H1 (cell line): ENCODE data around the gene PPP1CC.

Source experiments
- CEBPB ChIP-seq: IDR thresholded peaks from 2 replicates; pipeline ENCODE4 v1.6.1; 2012; ENCODE audit warnings: low read depth, low read length
- CREB1 ChIP-seq: IDR thresholded peaks from 2 replicates; pipeline ENCODE4 v1.6.1; 2012; ENCODE audit warnings: inconsistent platforms
- CTCF ChIP-seq, 3 experiments: IDR thresholded peaks; 1 replicate in 2 of 3; 2 replicates in 1 of 3; pipeline versions ENCODE4 v1.5.1 to v1.6.1; 2011; ENCODE audit warnings: low read length in 3 of 3, mild to moderate bottlenecking in 3 of 3, inconsistent platforms in 2 of 3, low read depth in 1 of 3, moderate library complexity in 1 of 3; ENCODE audit not compliant: insufficient read depth in 1 of 3; ENCODE audit errors: control extremely low read depth in 1 of 3
- EP300 ChIP-seq, 2 experiments: IDR thresholded peaks; 1 replicate in 1 of 2; 2 replicates in 1 of 2; pipeline ENCODE4 v1.6.1; 2011 to 2012; ENCODE audit warnings: low read depth in 2 of 2, low read length in 2 of 2, mild to moderate bottlenecking in 2 of 2, borderline replicate concordance in 1 of 2, inconsistent platforms in 1 of 2, moderate library complexity in 1 of 2
- EZH2 ChIP-seq: fragments of 200-600 bp; sonication (generic); IDR thresholded peaks from 2 replicates; pipeline ENCODE4 v1.7.1; 2012; ENCODE audit warnings: low read depth, mild to moderate bottlenecking, moderate library complexity, low read length, inconsistent platforms; ENCODE audit not compliant: severe bottlenecking
- POLR2A ChIP-seq, 2 experiments: IDR thresholded peaks; 1 replicate in 1 of 2; 2 replicates in 1 of 2; pipeline ENCODE4 v1.6.1; 2011; ENCODE audit warnings: low read depth in 2 of 2, low read length in 2 of 2, mild to moderate bottlenecking in 2 of 2; ENCODE audit errors: control extremely low read depth in 1 of 2
- TCF12 ChIP-seq: IDR thresholded peaks from 2 replicates; pipeline ENCODE4 v1.6.1; 2011; ENCODE audit warnings: low read depth, mild to moderate bottlenecking, low read length

GRCh38 chr12:110786012-110786411 lies 43.3 kb upstream of the PPP1CC start:
- TF ChIP-seq EP300 (IDR thresholded peaks at IDR 0.05; ENCODE audit: borderline replicate concordance in 1 of 2, low read depth in 2 of 2, low read length in 2 of 2) (no peak), CTCF (IDR thresholded peaks at IDR 0.05; ENCODE audit: control extremely low read depth in 1 of 3, insufficient read depth in 1 of 3, low read depth in 1 of 3, low read length in 3 of 3) (no peak), POLR2A (IDR thresholded peaks at IDR 0.05; ENCODE audit: control extremely low read depth in 1 of 2, low read depth in 2 of 2, low read length in 2 of 2) (no peak), TCF12 (no peak), EZH2 (no peak), CEBPB (no peak), CREB1 (no peak)
